NCI-H446 treated with DMSO at 0.1 percent for 48 hours (cell line): ENCODE measurements around the gene HPX.

ENCODE experiments used
- DNase-seq: peaks from one replicate; lab custom pipeline; 2025; lab: John Stamatoyannopoulos, UW

Gene HPX

DNA sequence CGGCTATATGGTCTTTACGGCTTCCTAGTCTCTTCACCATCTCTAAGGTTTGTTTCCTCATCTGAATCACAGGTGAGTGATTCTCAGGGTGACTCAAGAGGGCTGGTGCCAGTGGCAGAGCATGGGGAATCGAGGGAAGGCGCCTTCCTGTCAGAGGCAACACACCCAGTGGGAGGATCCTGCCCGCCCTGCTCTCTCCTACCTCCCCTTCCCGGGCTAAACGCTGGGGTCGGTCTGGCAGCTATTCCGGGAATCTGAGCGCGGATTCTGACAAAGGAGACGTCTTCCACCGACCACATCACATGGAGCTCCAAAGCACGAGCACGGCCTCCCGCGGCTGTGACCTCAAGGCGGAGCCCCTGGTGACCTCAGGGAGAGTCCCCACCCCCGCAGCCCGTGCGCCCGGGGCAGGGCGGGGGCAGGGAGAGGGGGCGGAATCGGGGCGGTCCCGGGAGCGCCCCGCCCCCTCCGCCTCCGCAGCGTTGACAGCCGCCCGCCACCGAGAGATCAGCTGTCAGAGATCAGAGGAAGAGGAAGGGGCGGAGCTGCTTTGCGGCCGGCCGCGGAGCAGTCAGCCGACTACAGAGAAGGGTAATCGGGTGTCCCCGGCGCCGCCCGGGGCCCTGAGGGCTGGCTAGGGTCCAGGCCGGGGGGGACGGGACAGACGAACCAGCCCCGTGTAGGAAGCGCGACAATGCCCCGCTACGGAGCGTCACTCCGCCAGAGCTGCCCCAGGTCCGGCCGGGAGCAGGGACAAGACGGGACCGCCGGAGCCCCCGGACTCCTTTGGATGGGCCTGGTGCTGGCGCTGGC, 50.7 kb downstream of the HPX start, which contains the start of gene SMPD1:
SMPD1 (plus strand) TSS at position 570 of the 813 bp plus-strand sequence; CDS start at position 695, 125 bp downstream.
- peak; percentile 85 for DNase-seq

DNA sequence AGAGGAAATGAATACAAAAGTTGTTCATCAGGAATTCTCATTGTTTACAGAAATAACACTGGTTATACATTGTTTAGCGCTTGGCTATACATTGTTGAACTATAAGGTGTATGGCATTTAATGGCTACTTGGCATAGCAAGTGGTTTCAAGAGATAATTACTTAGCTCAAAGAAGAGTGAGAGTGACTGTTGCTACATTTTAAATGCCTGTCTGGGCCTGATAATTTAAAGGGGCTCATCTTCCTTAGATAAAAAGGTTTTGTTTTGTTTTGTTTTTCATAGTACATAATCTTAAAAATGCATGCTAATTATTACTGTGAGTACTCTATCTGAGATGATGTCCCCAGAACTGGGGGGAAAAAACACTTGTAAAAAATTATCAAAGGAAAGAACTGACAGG, 52.0 kb downstream of the HPX start:
- no peak for DNase-seq

DNA sequence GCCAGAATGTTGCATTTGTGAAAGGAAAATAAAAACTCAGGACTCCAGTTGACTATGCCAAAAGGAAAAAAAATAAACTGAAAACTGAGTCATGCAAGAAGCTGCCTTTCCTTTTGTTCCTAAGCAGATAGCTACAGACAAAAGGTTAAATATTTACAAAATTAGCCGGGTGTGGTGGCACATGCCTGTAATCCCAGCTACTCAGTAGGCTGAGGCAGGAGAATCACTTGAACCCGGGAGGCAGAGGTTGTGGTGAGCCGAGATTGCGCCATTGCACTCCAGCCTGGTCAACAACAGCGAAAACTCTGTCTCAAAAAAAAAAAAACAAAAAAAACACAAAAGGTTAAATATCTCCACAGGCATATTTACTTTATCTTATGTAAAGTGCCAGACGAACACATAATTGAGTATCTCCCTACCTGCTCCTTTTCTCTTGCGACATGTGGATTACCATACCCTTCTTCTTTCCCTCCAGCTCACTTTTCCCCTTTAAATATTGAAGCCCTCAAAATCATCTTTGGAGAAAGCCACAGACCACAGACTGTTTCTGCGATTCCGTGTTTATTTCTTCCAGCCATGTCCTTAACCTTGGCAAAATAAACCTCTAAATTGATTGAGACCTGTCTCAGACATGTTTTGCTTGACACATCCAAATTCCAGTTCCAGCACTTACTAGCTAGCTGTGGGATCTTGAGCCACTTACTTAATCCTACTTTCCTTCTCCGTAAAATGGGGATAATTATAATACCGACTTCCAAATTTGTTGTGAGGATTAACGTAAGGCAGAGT, 52.8 kb downstream of the HPX start:
- no peak for DNase-seq

DNA sequence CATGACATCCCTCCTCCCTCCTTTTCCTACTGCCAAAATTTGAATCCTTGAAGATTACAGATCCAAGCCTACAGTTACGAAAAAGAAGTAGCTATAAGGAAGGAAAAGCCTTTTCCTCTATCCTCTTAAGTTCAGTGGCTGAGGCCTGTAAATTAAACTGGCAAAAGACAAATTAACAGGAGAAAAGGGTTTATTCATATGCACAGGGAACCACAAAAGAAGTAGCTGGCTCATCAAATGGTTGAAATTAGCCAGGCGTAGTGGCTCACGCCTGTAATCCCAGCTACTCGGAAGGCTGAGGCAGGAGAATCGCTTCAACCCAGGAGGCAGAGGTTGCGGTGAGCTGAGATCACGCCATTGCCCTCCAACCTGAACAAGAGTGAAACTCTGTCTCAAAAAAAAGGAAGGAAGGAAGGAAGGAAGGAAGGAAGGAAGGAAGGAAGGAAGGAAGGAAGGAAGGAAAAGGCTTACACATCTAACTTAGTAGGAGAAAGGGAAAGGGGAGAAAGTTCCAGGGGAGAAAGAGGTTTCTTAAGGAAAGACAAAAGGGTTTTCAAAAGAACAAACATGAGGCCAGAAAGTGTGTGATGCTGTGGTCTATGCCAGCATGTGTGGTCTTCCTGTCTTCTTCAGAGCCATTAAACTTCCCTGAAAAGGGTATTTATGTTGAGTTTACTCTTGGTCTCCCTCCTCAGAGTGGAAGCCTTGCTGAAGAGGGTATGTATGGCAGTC, 55.6 kb downstream of the HPX start:
- no peak for DNase-seq
